Measurements from ENCODE around the gene PUS10. TPM values are rescaled to one million over a fixed set of nuclear protein-coding genes. Genes with fewer than 3 reads are reported as not detected.

PUS10 gene
- total RNA-seq, 3 donors from 2014 or later: 7.3 to 14.6 (median 12.8) TPM

DNA sequence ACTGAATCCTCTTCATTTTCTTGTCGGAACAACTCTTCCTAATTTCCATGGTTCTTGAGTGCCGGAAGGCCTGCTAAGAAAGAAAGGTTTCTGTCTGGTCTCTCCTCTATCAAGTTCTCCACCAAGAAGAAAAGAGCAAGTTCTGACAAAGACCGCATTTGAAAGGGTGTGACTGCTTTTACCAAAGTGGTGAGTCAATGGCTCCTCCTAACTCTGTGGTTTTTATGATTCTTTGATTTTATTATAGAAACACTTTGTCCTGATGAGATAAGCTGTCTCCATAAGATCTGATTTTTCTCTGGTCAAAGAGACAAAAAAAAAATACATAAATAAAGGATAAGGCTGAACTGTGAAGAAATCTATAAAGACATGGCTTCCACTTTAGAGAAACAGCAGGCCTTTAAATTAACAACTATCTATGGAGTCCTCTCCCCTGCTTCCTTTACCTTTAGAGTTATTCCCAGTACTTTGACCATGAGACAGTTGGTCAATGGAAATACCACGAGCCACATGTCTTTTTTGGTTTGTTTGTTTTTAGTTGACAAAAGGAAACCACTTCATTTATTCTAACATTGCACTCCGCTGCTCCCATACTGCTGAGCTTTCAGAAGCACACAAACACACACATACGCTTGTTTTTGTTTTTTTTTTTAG lies 69.0 kb downstream of the PUS10 start:
- ATAC-seq (peak; percentile 89), DNase-seq (no peak)
- no peak overlapping the region for H3K4me3 ChIP-seq
- TF ChIP-seq, protein P1, sequence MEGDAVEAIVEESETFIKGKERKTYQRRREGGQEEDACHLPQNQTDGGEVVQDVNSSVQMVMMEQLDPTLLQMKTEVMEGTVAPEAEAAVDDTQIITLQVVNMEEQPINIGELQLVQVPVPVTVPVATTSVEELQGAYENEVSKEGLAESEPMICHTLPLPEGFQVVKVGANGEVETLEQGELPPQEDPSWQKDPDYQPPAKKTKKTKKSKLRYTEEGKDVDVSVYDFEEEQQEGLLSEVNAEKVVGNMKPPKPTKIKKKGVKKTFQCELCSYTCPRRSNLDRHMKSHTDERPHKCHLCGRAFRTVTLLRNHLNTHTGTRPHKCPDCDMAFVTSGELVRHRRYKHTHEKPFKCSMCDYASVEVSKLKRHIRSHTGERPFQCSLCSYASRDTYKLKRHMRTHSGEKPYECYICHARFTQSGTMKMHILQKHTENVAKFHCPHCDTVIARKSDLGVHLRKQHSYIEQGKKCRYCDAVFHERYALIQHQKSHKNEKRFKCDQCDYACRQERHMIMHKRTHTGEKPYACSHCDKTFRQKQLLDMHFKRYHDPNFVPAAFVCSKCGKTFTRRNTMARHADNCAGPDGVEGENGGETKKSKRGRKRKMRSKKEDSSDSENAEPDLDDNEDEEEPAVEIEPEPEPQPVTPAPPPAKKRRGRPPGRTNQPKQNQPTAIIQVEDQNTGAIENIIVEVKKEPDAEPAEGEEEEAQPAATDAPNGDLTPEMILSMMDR (IDR thresholded peaks at IDR 0.05): no peak
- intact Hi-C loops (cut with DNase I, micrococcal nuclease): no loop called here
- H3K9me3 ChIP-seq: no peaks in the 10 kb centered on the region
- H3K36me3 ChIP-seq (ENCODE audit: low read depth): no peaks in the 10 kb centered on the region
- no peaks in the 10 kb centered on the region for H3K4me1 ChIP-seq (ENCODE audit: low read depth)

DNA sequence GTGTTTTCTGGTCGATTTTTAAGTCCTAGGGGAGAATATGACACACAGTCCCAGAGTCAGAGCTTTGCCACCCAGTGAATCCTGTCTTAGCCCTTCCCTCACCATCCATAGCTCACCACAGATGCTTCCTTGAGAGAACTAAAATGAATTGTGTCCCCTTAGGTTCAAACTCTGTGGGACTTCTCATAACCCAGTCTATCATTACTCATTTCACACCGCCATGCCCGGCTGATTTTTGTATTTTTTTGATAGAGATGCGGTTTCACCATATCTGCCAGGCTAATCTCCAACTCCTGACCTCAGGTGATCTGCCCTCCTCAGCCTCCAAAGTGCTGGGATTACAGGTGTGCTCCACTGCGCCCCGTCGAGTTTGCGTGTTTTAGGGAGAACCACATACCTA lies 69.9 kb downstream of the PUS10 start:
- H3K36me3 ChIP-seq (ENCODE audit: low read depth): no peaks in the 10 kb centered on the region
- no peak for DNase-seq
- H3K9me3 ChIP-seq: no peaks in the 10 kb centered on the region
- no peaks in the 10 kb centered on the region for H3K4me1 ChIP-seq (ENCODE audit: low read depth)
- no peak overlapping the region for H3K4me3 ChIP-seq
- TF ChIP-seq, protein P1 (IDR thresholded peaks at IDR 0.05): no peak
- no peak for ATAC-seq
- intact Hi-C loops (cut with DNase I, micrococcal nuclease): no loop called here

DNA sequence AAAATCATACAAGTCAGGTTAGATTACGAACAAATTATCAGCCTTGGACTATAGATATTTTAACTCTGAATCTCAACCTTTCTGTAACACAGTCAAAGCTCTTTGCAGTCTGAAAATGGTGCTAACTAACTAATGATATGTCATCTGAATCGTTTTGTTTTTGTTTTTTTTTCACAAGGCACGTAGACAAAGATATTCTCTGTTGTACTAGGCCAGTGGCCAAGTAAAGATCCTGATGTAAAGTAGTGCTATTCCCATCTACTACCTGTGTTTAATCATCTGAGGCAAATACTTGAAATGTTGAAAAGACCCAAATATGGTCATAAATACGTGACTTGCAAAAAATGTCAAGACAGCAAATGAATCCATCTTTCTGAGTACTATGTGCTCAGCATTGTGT lies 71.0 kb downstream of the PUS10 start:
- TF ChIP-seq, protein P1 (IDR thresholded peaks at IDR 0.05): no peak
- H3K4me1 ChIP-seq (ENCODE audit: low read depth): no peaks in the 10 kb centered on the region
- H3K36me3 ChIP-seq (ENCODE audit: low read depth): no peaks in the 10 kb centered on the region
- no peaks in the 10 kb centered on the region for H3K9me3 ChIP-seq
- intact Hi-C loops (cut with DNase I, micrococcal nuclease): no loop called here
- DNase-seq: no peak
- H3K4me3 ChIP-seq: no peak overlapping the region
- ATAC-seq: no peak

DNA sequence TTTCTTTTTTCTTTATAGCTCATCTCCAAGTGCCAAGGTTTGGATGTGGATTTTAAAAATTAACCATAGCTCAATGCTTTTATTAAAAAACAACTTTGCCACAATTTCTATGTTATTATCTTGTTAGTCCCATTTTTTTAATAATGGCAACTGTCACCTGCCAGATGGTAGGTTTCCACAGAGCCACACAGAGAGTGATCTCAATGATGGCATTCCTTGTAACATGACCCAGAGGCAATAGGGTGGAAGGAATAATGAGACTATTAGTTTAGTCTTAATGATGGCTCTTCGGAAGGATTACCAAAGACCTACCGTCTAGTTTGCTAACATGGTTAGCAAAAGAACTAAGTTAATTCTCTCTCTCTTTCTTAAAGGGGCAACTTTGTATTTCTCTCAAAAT lies 72.7 kb downstream of the PUS10 start:
- intact Hi-C loops (cut with DNase I, micrococcal nuclease): no loop called here
- no peak for DNase-seq
- no peak for ATAC-seq

DNA sequence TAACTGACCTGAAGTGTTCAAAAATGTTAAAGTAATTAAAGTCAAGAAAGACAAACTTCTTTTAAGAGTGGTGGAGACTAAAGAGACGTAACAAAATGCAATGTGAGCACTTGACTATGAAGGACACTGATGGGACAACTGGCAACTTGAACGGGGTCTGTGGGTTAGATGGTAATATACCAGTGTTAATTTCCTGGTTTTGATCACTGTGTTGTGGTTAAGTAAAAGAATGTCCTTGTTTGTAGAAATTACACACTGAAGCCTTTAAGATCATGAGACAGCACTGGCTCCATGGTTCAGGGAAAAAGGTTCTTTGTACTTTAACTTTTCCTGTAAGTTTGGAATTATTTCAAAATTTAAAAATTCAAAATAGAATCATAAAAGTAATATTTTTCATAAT lies 78.4 kb downstream of the PUS10 start:
- DNase-seq (no peak), ATAC-seq (no peak)
- H3K4me1 ChIP-seq (ENCODE audit: low read depth): no peaks in the 10 kb centered on the region
- intact Hi-C loops (cut with DNase I, micrococcal nuclease): no loop called here
- TF ChIP-seq, protein P1 (IDR thresholded peaks at IDR 0.05): no peak
- no peak overlapping the region for H3K4me3 ChIP-seq
- H3K9me3 ChIP-seq: no peaks in the 10 kb centered on the region
- H3K36me3 ChIP-seq (ENCODE audit: low read depth): no peaks in the 10 kb centered on the region

More for the DNA sequence above, 72.7 kb downstream of the PUS10 start:
- Histone ChIP-seq H3K4me3 (no peak overlapping the region), H3K9me3 (no peaks in the 10 kb centered on the region), H3K36me3 (ENCODE audit: low read depth) (no peaks in the 10 kb centered on the region), H3K4me1 (ENCODE audit: low read depth) (no peaks in the 10 kb centered on the region)
- TF ChIP-seq, protein P1 (IDR thresholded peaks at IDR 0.05): no peak

DNA sequence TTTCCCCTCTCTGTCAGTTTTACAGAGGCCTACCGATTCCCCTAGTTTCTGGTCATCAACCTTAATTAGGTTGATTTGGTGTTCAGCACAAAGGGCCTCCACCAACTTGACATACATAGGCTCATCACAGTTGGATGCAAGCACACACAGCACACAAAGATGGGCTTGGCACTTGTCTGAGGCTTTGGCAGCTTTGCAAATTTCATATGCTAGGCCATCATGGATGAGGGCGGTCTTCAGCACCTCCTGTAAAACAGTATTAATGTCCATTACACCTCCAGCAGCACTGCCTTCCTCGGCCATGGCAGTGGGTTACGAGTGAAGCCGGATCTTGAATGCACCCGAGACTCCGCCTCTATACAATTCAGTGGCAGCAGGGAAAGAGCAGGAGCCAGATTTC lies 79.8 kb downstream of the PUS10 start:
- intact Hi-C loops (cut with DNase I, micrococcal nuclease): no loop called here
- TF ChIP-seq, protein P1 (IDR thresholded peaks at IDR 0.05): no peak
- no peak for ATAC-seq
- H3K4me3 ChIP-seq: no peak overlapping the region
- no peaks in the 10 kb centered on the region for H3K9me3 ChIP-seq
- no peaks in the 10 kb centered on the region for H3K36me3 ChIP-seq (ENCODE audit: low read depth)
- no peaks in the 10 kb centered on the region for H3K4me1 ChIP-seq (ENCODE audit: low read depth)
- no peak for DNase-seq

Measured in mucosa of descending colon (tissue), 3 donors.